HEK293T (cell line): Measurements from ENCODE around the gene VPS26B.

ENCODE experiments used
- CTCF ChIA-PET: fragments of 350-600 bp; formaldehyde crosslinking; extraction: SDS; loops from one replicate; lab custom pipeline; 2021; ENCODE audit warnings: antibody characterized with exemption, inconsistent platforms; lab: Yijun Ruan, JAX
- POLR2A ChIA-PET: fragments of 350-600 bp; formaldehyde crosslinking; extraction: SDS; loops from one replicate; lab custom pipeline; 2020; ENCODE audit warnings: antibody characterized with exemption, inconsistent platforms; lab: Yijun Ruan, JAX
- DNase-seq: peaks from one replicate; pipeline ENCODE4 v3.0.0; 2012; ENCODE audit warnings: mixed read lengths; ENCODE audit errors: extremely low spot score
- ARNT ChIP-seq: fragments of 450-650 bp; IDR thresholded peaks from 2 replicates; pipeline ENCODE4 v1.6.1; 2017; ENCODE audit warnings: mild to moderate bottlenecking
- BHLHE40 ChIP-seq: fragments of 450-650 bp; IDR thresholded peaks from 2 replicates; pipeline ENCODE4 v1.6.1; 2016; ENCODE audit warnings: mild to moderate bottlenecking, moderate library complexity, borderline replicate concordance
- CTBP1 ChIP-seq: fragments of 450-650 bp; IDR thresholded peaks from 2 replicates; pipeline ENCODE4 v1.6.1; 2016; ENCODE audit warnings: borderline replicate concordance
- ELF4 ChIP-seq: fragments of 450-650 bp; IDR thresholded peaks from 2 replicates; pipeline ENCODE4 v1.6.1; 2017; ENCODE audit warnings: antibody characterized with exemption
- FOXA1 ChIP-seq: fragments of 450-650 bp; IDR thresholded peaks from 2 replicates; pipeline ENCODE4 v1.6.1; 2016; ENCODE audit warnings: mild to moderate bottlenecking
- FOXK2 ChIP-seq: fragments of 450-650 bp; IDR thresholded peaks from 2 replicates; pipeline ENCODE4 v1.6.1; 2016; ENCODE audit warnings: mild to moderate bottlenecking
- FOXM1 ChIP-seq: fragments of 450-650 bp; IDR thresholded peaks from 2 replicates; pipeline ENCODE4 v1.6.1; 2017; ENCODE audit warnings: mild to moderate bottlenecking, borderline replicate concordance
- HDGF ChIP-seq: fragments of 450-650 bp; IDR thresholded peaks from 2 replicates; pipeline ENCODE4 v1.6.1; 2017; ENCODE audit warnings: antibody characterized with exemption, borderline replicate concordance
- L3MBTL2 ChIP-seq: fragments of 450-650 bp; conservative IDR thresholded peaks from 2 replicates; pipeline ENCODE4 v1.6.1; 2016; ENCODE audit warnings: mild to moderate bottlenecking
- LEF1 ChIP-seq: fragments of 450-650 bp; IDR thresholded peaks from 2 replicates; pipeline ENCODE4 v1.6.1; 2017; ENCODE audit warnings: mild to moderate bottlenecking, borderline replicate concordance
- NFRKB ChIP-seq: fragments of 450-650 bp; IDR thresholded peaks from 2 replicates; pipeline ENCODE4 v1.6.1; 2016; ENCODE audit warnings: mild to moderate bottlenecking, moderate library complexity
- SP1 ChIP-seq: fragments of 450-650 bp; IDR thresholded peaks from 2 replicates; pipeline ENCODE4 v1.6.1; 2017
- SUZ12 ChIP-seq: fragments of 450-650 bp; IDR thresholded peaks from 2 replicates; pipeline ENCODE4 v1.6.1; 2016; ENCODE audit warnings: mild to moderate bottlenecking
- TARDBP ChIP-seq: fragments of 450-650 bp; IDR thresholded peaks from 2 replicates; pipeline ENCODE4 v1.6.1; 2016
- ZNF384 ChIP-seq: fragments of 450-650 bp; IDR thresholded peaks from 2 replicates; pipeline ENCODE4 v1.6.1; 2016
- TF ChIP-seq, protein P1 (sequence below): fragments of 450-650 bp; IDR thresholded peaks from 2 replicates; pipeline ENCODE4 v1.6.1; 2016

Gene VPS26B

DNA sequence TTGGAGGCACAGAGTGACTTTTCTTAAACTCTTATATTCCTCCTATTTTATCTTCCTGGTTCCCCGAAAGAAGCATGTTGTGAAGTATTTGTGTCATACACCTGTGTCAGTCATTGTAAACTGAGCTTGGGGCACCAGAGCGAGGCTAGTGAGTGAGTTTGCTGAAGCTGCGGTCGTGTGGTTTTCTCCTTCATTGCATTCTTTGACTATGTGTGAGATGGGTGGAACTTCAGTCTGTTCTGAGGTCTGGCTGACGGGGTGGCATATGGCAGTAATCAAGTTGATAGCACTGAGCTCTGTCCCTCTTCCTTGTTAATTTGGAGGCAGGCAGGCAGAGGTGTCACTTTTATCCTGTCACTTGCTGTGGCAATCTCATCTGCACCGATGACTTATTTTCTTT lies 4.2 kb downstream of the VPS26B start:
- no peak for DNase-seq
- CTCF ChIA-PET, result no interaction called here
- TF ChIP-seq LEF1 (no peak), ZNF384 (no peak), L3MBTL2 (no peak), FOXA1 (no peak), ELF4 (no peak), FOXM1 (no peak), SP1 (no peak), TARDBP (no peak), NFRKB (no peak)
- POLR2A ChIA-PET, result no interaction called here

DNA sequence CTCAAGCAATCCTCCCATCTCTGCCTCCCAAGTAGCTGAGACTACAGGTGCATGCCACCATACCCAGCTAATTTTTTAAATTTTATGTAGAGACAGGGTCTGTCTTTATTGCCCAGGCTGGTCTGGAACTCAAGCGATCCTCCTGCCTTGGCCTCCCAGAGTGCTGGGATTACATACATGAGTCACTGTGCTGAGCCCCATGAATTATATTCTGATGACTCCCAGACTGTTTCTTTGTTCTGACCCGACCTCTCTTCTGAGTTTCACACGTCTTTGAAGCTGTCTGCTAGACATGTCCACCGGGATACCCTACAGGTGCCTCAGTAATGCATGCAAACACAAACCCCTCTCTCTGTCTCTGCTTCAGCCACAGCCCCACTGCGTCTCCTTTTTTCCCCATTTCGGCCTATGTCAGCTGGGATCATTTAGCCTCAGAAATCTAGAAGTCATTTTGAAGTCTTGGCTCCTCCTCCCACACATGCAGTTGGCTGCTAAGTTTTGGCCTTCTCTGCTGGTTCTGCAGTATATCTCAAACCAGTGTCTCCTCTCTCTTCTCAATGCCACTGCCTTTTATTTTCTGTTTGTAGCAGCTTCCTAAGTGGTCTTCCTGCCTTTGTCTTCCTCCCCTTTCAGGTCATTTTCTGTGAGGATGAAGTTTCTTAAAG lies 4.8 kb downstream of the VPS26B start:
- POLR2A ChIA-PET, result no interaction called here
- no peak for DNase-seq
- CTCF ChIA-PET, result no interaction called here
- TF ChIP-seq HDGF (no peak), ZNF384 (no peak), ARNT (no peak), BHLHE40 (no peak), L3MBTL2 (no peak), SP1 (no peak), TARDBP (no peak), ELF4 (no peak), LEF1 (no peak), FOXA1 (no peak), SUZ12 (no peak), FOXK2 (no peak), NFRKB (no peak), FOXM1 (no peak), CTBP1 (no peak)
- TF ChIP-seq, protein P1, sequence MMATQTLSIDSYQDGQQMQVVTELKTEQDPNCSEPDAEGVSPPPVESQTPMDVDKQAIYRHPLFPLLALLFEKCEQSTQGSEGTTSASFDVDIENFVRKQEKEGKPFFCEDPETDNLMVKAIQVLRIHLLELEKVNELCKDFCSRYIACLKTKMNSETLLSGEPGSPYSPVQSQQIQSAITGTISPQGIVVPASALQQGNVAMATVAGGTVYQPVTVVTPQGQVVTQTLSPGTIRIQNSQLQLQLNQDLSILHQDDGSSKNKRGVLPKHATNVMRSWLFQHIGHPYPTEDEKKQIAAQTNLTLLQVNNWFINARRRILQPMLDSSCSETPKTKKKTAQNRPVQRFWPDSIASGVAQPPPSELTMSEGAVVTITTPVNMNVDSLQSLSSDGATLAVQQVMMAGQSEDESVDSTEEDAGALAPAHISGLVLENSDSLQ, result no peak

DNA sequence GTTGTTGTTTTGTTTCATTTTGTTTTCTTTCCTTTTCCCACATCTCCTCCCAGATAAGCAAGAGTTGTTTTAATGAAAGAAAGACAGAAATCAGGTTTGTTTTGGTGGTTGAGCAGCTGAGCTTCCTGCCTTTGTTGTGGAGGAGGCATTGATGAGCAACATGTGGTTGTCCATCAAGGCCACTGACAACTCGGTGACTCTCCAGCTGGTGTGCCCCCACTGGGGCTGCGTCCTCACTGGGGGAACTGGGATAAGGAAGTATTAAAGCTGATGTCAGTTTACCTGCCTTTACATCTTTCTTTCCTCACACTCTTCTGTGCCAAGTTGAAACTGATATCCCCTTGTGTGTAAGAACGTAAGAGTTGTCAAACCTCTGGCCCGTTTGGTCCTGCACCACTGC lies 5.9 kb downstream of the VPS26B start:
- POLR2A ChIA-PET, result no interaction called here
- no peak for TF ChIP-seq FOXK2
- DNase-seq, result no peak
- CTCF ChIA-PET, result no interaction called here

DNA sequence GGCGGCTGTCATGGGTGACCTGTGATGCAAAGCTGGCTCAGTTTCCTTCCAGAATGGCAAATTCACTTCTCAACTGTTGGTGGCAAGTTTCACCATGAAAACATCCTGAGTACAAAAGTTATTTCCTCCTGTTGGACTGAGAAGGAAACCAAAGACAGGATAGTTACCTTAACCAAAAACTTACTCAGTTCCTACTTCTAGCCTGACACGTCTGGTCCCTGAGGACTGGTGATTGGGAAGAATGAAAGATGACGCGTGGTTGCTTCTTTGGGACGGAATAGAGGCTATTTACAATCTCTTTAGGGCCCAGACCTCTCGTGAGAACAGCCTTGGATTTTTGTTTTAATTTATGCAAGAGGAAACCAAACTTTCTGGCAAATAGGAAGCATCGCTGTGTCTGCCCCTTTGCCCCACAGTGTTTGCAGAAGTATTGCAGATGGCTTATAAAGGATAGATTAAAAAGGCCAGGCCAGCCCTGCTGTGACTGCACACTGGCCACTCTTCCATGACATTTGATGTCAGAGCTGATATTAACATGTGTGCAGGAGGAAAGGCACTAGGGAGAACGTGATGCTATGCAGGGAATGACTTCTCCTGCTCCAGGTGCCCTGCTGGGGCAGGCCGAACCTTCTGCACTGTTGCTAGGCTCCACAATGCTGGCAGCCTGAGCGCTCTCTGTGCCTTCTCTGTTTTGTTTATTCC lies 7.6 kb downstream of the VPS26B start:
- TF ChIP-seq ZNF384 (no peak), ELF4 (no peak), FOXM1 (no peak), HDGF (no peak), NFRKB (no peak), FOXA1 (no peak), ARNT (no peak), LEF1 (no peak), CTBP1 (no peak), TARDBP (no peak), FOXK2 (no peak), SP1 (no peak), BHLHE40 (no peak), L3MBTL2 (no peak), SUZ12 (no peak)
- TF ChIP-seq, protein P1, result no peak
- no peak for DNase-seq
- CTCF ChIA-PET, result no interaction called here
- POLR2A ChIA-PET, result no interaction called here

DNA sequence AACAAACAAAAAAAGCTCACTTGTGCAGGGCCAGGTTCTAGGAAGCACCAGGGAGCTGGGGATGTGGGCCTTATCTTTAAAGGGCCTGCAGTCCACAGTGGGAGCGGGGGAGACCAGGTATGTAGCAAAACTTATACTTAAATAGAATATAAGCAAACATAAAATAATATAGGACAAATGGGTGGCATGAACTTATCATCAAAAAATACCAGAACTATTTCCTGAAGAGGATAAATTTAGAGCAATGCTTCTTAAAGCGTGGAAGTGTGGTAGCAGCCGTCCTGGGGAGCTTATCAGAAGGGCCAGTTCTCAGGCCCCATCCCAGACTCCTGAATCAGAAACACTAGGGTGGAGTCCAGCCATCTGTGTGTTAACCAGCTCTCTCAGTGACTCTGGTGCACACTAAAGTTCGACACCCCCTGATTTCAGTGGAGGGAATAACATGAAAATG lies 9.3 kb downstream of the VPS26B start:
- TF ChIP-seq FOXM1 (no peak), ELF4 (no peak), FOXK2 (no peak)
- TF ChIP-seq, protein P1, result no peak
- no peak for DNase-seq
- ChIA-PET CTCF (no interaction called here), POLR2A (interaction anchor here (2.9 kb wide), 1 partner anchor 9 kb away, joined by 25 read pairs; the partner anchor contains the start of genes NCAPD3 and VPS26B)

DNA sequence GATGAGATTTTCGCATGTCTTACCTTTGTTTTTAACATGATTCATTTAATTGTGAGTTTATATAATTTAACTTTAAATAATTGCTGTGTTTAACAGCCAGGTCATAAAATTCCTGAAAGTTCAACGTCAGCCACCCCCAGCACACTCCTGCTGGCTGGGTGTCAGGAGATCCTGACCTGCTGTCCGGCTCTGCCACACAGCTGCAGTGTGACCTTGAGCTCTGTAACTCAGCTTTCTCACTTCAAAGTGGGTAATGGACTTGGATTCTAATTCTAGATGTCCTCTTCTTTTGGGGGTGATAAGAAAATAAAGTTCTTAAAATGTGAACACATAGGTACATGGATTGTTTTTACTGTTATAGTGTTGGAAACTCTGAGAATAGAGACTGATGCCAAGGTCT lies 10.9 kb downstream of the VPS26B start:
- ChIA-PET CTCF (no interaction called here), POLR2A (interaction anchor here (2.9 kb wide), 1 partner anchor 11 kb away, joined by 25 read pairs; the partner anchor contains the start of genes NCAPD3 and VPS26B)
- no peak for DNase-seq
- TF ChIP-seq FOXK2 (no peak), LEF1 (no peak), FOXA1 (no peak), ZNF384 (no peak), SP1 (no peak), TARDBP (no peak)
- TF ChIP-seq, protein P1, result no peak
